NCI-H146 treated with DMSO at 0.1 percent for 48 hours (cell line): Measurements from ENCODE around the gene UBE2I.
"Not testable (repeated sequence)": the region's sequence is repeated elsewhere in the genome, so short reads cannot be mapped to it uniquely, and the experiment has no call there.

Experiments used
- DNase-seq: peaks from one replicate; lab custom pipeline; 2025; ENCODE audit not compliant: unreplicated experiment; lab: John Stamatoyannopoulos, UW

UBE2I gene

DNA sequence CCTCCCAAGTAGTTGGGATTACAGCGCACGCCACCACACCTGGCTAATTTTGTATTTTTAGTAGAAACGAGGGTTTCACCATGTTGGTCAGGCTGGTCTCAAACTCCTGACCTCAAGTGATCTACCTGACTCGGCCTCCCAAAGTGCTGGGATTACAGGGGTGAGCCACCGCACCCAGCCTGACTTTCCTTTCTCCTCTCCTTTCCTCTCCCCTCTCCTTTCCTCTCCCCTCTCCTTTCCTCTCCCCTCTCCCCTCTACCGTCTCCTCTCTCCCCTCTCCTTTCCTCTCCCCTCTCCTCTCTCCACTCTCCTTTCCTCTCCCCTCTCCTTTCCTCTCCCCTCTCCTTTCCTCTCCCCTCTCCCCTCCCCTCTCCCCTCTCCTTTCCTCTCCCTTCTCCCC is 17.2 kb upstream of the UBE2I start:
- DNase-seq, result not testable (repeated sequence)

DNA sequence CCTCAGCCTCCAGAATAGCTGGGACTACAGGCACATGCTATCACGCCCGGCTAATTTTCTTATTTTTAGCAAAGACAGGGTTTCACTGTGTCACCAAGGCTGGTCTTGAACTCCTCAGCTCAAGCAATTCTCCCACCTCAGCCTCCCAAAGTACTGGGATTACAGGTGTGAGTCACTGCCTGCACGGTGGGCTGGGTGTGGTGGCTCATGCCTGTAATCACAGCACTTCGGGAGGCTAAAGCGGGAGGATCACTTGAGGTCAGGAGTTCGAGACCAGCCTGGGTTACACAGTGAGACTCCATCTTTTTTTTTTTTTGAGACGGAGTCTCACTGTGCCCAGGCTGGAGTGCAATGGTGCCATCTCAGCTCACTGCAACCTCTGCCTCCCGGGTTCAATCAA is 16.6 kb upstream of the UBE2I start:
- DNase-seq, result not testable (repeated sequence)

DNA sequence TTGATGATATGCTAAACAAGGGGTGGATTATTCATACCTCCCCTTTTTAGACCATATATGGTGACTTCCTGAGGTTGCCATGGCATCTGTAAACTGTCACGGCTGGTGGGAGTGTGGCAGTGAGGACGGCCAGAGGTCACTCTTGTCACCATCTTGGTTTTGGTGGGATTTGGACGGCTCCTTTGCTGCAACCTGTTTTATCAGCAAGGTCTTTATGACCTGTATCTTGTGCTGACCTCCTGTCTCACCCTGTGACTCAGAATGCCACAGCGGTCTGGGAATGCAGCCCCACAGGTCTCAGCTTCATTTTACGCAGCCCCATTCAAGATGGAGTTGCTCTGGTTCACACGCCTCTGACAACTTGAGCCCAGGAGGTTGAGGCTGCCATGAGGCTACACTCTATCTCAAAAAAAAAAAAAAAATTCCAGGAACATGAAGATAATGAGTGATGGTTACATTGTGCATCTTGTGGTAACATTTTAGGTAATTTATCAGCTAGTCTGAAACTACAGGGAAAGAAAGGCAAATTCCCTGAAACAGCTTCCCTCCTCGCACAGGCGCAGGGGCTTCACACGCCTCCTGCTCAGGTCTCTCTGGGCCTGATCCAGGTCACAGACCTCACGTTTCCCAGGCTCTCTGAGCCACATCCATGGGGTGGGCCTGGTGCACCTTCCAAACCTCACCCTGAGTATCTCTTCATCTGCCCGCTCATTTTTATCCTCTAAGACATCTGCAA is 15.3 kb upstream of the UBE2I start:
- no peak for DNase-seq

DNA sequence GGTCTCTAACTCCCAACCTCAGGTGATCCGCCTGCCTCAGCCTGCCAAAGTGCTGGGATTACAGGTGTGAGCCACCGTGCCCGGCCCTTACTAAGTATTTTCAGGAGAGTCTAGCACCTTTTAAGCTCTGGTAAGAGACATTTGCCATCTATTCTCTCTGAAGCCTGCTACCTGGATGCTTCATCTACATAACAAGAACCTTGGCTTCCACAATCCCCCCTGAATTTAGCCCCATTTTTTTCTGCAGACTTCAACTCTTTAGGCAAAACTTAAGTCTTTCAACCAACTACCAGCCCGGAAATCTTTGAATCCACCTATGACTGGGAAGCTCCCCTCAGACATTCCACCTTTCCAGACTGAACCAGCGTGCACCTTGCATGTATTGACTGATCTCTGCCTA is 14.0 kb upstream of the UBE2I start:
- no peak for DNase-seq

DNA sequence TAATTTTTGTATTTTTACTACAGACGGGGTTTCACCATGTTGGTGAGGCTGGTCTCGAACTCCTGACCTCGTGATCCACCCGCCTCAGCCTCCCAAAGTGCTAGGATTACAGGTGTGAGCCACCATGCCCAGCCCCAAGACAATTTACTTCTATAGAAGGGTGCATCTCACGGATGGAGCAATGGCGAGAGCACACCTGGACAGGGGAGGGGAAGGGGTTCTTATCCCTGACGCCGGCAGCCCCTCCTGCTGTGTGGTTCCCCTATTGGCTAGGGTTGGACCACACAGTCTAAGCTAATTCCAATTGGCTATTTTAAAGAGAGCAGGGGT is 12.8 kb upstream of the UBE2I start:
- not testable (repeated sequence) for DNase-seq

DNA sequence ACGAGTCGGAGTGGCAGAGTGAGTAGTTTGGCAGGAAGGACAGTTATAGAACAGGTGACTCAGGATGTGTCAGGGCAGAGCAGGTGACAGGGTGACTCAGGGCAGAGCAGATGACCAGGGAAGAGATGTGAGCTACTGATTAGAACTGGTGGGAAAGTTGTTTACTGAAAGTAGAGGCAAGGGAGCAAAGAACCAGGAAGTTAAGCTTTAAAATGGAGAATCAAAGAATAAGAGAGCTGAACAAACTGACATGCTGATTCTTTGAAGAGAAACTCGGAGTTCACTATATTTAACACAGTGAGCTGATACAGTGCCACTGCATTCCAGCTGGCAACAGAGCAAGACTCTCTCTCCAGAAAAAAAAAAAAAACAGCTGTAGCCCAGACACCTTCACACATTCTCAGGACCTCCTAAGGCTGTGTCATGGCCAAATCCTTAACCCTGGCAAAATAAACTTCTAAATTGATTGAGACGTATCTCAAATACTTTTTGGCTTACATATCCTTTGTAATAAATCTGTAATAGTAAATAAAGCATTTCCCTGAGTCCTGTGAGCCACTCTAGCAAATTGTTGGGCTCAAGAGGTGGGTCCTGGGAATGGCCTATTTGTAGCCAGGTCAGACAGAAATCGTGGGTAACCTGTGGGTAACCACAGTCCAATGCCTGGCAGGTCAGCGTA is 12.3 kb upstream of the UBE2I start:
- peak; percentile 50 for DNase-seq

DNA sequence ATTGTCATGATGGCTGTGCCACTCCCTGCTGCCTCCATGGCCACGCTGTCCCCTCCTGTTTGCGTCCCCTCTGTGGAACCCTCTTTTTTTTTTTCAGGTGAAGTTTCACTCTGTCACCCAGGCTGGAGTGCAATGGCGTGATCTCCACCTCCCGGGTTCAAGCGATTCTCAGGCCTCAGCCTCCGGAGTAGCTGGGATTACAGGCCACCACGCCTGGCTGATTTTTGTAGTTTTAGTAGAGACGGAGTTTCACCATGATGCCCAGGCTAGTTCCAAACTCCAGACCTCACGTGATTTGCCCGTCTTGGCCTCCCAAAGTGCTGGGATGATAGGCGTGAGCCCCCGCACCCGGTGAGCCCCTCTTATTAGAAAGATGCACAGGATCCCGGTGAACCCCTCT is 11.0 kb upstream of the UBE2I start:
- no peak for DNase-seq

DNA sequence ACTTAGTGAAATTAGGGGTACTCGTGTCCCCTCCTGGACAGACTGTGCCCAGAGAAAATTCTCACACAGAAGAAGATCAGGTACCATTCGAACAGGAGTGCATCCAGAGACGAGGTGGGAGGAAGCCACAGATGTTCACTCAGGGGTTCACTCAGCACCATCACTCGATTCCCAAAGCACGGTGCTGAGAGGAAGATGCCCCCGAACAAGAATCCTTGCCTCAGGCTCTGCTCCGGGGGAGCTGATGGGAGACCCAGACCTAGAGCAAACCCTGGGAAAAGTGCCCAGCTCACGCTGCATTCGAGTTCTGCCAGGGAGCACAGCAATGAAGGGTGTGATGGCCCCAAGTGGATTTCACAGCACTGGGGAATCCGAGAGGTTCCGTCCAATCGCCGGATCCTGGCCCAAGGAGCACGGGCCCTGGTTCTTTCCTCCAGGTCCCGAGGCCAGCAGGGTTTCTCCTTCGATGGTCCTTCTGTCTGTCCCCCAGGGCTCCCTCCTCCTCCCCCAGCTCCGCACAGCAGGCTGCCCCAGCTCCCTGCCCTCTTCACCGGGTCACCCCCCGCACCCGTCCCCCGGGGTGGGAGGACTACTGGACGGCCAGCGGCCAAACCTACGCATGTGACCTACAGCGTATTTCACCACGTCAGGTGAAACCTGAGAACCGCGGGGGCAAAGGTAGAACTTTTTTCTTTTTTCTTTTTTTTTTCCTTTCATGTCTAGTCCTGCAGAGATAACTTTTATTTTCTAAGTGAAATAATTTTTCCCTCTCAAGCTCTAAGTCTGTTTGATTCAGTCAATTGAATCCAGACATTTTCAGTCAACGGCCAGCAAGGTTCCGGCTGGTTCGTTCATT is 10.2 kb upstream of the UBE2I start:
- DNase-seq, result no peak

DNA sequence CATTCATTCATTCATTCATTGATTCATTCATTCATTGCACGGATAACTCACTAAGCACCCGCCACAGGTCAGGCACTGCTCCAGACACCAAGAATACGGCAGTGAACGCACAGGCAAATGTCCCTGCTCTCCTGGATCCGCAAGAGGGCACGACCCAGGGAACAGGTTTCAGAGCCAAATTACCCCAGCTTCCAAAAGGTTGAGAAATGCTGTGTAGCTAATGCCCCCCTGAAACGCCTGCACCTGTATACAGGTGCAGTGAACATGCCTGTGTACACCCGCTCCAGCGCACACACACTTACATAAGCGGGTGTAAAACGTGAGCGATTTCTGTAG is 9.6 kb upstream of the UBE2I start:
- DNase-seq, result no peak

DNA sequence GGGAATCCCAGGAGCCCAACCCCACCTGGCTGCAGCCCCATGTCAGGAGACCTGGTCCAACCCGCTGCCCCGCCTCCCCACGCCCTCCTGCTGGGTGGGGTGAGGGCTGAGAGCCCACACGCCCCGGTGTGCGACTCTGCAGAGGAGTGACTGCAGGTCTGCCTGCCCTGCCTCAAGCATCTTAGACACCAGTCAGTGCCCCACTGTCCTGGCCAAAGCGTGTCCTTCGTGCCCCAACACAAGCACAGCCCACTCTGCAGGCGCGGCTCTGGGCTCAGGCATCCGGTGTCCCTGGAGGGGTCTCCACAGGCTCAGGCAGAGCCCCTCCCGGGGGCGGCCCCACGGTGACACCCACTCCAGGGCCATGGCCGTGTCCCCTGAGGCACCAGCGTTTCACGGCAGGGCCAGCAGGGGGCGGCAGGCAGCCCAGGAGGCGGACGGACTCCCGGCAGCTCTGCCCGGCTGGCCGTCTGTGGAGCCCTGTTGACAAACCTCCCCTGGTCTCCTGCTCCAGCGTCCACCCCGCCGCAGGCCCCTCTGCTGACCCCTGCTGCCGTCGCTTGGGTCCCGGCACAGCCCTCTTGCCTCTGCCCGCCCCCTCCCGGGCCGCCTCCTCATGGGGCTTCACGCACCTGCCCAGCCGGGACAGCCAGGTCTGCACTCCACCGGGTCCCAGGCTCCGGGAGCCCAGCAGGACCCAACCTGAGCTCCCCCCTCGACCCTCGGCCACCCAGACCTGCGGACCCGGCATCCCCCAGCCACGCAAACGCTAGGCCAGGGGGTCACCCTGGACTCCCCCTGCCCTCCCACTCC is 8.6 kb upstream of the UBE2I start:
- peak; percentile 19 for DNase-seq

DNA sequence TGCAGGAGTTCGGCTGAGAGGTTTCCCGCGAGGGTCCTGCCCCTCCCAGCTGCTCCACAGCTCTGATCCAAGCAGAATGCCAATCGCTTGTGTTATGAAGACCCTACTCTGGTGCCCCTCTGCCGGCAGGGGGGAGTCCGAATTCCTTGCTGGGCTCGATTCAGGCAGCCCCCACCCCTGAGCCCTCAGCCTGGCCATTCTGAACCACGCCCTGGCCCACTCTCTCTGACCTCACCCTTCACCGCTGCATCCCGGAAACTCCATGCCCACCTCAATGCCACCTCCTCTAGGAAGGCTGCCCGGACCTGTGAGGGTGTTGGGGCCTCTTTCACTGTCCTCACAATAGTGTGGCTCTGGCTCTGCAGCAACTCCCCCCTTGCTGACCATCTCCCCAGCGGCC is 7.9 kb upstream of the UBE2I start:
- DNase-seq, result no peak

DNA sequence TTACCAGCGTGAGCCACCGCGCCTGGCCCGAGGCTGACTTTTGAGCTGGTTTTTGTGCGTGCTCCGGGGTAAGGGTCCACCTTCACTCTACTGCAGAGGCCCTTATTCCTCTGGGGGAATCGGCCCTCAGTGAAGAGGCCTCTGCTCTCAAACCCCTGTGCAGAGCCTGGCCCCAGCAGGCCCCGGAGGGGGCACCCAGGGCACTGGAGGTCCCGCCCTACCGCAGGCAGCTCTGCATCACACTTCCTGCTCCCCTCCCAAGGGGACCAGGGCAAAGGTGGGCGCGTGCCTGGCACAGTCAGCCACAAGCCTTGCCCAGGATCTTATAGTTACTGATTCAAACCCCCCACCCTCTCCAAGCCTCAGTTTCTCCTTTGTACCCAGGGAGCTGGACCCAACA is 3.6 kb upstream of the UBE2I start:
- no peak for DNase-seq

DNA sequence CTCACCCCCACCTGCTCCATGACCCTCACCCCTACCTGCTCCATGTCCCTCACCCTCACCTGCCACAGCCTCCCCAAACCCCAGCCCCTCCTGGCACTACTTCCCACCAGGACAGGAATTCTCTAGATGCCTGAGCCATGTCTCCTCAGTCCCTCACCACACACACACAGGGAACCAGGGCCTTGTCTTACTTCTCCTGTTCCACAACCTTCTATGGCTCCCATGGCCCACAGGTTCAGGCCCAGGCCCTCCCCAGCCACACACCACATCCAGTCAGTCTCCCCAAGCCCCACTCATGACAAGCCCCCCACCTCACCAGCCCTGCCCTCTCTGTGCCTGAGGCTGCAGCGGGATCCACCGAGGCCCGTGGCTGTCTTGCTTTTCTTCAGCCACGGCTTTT is 3.1 kb upstream of the UBE2I start:
- no peak for DNase-seq

DNA sequence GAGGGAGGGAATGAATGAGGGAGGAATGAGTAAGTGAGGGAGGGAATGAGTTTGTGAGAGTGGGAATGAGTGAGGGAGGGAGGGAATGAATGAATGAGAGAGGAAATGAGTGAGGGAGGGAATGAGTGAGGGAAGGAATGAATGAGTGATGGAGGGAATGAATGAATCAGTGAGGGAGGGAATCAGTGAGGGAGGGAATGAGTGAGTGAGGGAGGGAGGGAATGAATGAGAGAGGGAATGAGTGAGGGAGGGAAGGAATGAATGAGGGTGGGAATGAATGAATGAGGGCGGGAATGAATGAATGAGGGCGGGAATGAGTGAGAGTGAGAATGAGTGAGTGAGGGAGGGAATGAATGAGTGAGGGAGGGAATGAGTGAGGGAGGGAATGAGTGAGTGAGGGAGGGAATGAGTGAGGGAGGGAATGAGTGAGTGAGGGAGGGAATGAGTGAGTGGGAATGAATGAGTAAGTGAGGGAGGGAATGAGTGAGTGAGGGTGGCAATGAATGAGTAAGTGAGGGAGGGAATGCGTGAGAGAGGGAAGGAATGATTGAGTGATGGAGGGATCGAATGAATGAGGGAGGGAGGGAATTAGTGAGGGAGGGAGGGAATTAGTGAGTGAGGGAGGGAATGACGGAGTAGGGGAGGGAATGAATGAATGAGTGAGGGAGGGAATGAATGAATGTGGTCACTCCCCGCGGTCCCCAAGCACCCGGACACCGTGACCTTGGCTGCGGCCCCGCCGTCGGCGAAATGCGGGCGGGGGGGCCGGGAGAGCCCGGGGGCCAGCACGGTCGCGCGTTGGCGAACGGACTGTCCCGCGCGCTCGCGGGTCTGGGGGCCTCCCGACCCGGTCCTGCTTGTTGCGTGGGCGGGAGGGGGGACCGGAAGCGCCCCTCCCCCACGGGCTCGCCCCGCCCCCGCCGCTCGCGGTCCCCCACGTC is 1.1 kb upstream of the UBE2I start:
- DNase-seq, result no peak

DNA sequence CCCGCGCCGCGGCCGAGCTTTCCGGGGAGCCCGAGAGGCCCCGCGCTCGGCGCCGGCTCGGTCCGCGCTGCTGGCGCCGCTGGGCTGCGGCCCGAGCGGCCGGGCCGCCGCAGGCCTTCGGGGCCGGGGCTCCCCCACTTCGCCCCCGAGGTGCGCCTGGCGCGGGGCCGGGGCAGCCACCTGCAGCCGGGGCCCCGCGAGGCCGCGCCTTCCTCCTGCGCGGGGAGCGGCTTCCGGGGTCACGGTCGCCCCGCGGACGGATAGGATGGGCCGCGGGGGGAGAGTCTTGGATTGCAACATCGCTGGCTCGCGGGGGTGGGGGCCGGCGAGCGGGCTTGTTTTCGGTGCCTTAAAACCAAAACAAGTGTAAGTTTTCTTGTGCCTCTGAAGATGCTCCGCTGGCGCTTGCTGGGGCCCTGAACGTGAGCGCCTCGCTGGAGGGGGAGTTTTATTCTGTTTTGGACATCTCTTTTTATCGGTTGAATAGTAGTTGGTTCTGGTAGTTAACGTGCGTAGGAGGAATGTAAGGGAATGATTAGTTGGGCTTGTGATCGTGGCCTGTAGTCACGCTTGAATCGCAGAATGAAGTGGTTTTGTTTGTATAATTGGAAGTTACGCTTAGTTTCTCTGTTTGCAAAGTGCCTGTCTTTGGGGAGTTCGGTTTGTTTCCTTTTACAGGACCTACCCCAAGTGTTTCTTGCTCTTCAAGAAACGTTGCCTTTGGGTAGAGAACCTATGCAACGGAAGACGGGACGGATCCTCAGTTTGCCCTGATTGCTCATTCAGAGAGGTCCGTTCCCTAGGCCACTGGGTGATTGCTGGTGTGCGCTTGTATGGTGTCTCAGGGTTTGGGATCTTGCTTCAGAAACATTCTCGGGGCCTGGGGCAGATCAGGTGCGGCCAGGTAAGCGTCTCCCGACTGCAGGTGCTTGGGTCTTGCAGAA is 724 bp downstream of the UBE2I start:
- no peak for DNase-seq

DNA sequence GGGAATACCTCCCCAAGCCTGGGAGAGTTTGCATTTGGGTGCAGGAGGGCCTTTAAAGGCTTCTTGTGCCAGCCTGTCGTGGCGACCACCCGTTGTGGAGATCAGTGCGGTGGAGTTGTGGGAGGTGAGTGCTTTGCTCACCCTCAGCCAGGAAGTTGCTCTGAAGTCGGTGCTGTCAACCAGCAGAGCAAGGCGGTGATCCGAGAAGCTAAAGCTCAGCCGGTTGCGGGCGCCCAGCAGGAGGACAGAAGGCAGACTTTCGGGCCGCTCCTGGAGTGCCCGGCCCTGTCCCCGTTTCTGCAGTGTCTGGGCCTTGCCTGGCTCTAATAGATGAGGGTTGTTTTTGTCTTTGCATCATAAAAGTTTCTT is 1.4 kb downstream of the UBE2I start:
- no peak for DNase-seq

DNA sequence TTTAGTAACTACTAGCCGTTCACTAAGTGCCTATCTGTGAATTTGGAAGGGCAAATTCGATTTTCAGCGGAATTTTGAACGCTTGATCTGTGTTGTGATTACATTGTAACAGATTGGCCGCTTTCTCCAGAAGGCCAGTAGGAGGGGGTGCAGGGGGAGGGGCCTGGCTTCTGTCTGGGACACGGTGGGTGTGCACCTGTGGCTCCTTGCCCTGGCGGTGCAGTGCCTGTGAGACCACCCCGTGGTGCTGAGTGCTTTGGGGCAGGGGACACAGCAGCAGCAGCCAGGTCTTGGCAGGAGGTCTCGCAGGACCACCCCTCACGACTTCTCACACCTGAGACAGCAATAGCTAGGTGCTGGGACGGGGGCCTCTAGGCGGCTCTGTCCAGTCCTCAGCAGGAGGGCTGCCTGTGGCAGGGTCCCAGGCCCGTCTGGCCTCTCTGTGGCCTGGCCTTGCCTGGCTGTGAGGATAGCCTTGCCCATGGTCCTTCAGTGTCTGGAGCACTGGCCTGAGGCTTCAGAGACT is 1.8 kb downstream of the UBE2I start:
- no peak for DNase-seq

DNA sequence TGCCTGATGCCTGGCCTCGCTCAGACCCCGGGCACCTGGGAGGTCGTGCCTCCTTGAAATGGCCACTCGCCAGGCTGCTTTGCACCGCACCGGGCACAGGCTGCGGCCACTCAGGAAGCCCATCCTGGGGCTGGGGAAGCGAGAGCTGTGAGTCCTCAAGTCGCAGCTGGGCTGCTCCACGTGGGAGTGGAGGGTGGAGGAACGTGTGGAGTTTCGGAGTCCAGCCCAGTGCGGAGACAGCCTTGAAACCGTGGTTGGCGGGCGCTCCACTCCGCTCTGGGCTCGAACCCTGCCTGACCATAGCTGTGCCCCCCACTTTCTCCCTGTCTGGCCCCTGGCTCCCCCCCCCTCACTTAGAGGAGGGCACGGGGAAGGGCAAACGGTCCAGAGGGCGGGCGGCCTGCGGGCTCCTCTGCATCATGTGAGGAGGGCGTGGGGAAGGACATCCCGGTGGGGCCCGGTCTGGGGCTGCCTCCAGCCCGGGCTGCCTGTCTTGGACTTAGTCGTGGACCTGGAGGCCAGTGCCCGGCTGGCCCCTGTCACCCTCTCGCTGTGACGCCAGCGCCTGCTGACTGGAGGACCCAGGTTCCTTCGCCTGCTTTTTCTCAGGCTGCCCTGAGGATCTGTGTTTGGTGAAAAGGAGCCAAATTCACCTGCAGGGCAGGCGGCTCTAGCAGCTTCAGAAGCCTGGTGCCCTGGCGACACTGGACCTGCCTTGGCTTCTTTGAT is 2.5 kb downstream of the UBE2I start:
- DNase-seq, result no peak
